ENCODE results near the gene DNAJC15.

DNA sequence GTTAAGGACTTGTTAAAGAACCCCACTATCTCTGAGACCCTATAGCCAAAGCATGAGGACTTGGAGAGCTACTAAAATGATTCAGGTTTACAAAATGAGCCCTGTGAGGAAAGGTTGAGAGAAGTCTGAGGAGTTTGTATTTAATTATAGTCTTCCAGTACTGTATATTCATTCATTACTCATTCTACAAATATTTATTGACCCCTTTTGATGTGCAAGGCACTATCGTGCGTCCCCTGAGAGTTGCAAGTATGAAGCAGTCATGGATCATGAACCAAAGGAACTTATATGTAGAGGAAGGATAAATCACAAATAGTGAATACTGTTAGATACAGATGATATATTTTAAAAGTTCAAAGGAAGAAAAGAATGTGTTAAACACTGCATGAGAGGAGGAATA lies 84.4 kb downstream of the DNAJC15 start:
- TF ChIP-seq, protein P1, sequence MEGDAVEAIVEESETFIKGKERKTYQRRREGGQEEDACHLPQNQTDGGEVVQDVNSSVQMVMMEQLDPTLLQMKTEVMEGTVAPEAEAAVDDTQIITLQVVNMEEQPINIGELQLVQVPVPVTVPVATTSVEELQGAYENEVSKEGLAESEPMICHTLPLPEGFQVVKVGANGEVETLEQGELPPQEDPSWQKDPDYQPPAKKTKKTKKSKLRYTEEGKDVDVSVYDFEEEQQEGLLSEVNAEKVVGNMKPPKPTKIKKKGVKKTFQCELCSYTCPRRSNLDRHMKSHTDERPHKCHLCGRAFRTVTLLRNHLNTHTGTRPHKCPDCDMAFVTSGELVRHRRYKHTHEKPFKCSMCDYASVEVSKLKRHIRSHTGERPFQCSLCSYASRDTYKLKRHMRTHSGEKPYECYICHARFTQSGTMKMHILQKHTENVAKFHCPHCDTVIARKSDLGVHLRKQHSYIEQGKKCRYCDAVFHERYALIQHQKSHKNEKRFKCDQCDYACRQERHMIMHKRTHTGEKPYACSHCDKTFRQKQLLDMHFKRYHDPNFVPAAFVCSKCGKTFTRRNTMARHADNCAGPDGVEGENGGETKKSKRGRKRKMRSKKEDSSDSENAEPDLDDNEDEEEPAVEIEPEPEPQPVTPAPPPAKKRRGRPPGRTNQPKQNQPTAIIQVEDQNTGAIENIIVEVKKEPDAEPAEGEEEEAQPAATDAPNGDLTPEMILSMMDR (conservative IDR thresholded peaks at IDR 0.05; ENCODE audit: low read depth, low read length), result no peak
- TF ChIP-seq POLR2A (IDR thresholded peaks at IDR 0.05; ENCODE audit: low read depth, low read length) (no peak), SMC3 (IDR thresholded peaks at IDR 0.05; ENCODE audit: low read depth, low read length) (no peak), BHLHE40 (IDR thresholded peaks at IDR 0.05; ENCODE audit: low read depth, low read length) (no peak), MXI1 (IDR thresholded peaks at IDR 0.05; ENCODE audit: borderline replicate concordance, low read depth, low read length) (no peak), RFX5 (IDR thresholded peaks at IDR 0.05; ENCODE audit: low read depth, low read length) (no peak), CEBPB (IDR thresholded peaks at IDR 0.05; ENCODE audit: low read depth, low read length) (no peak), MAFK (IDR thresholded peaks at IDR 0.05; ENCODE audit: low read depth, low read length) (no peak), RAD21 (IDR thresholded peaks at IDR 0.05; ENCODE audit: low read length) (no peak)
- TF ChIP-seq, protein P2, sequence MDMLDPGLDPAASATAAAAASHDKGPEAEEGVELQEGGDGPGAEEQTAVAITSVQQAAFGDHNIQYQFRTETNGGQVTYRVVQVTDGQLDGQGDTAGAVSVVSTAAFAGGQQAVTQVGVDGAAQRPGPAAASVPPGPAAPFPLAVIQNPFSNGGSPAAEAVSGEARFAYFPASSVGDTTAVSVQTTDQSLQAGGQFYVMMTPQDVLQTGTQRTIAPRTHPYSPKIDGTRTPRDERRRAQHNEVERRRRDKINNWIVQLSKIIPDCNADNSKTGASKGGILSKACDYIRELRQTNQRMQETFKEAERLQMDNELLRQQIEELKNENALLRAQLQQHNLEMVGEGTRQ (IDR thresholded peaks at IDR 0.05; ENCODE audit: low read depth, low read length), result no peak
